Esophagus squamous epithelium (tissue), 5 donors: ENCODE results near the gene CADM2. TPM values are rescaled to one million over a fixed set of nuclear protein-coding genes. Genes with fewer than 3 reads are reported as not detected.

Source experiments
- DNase-seq: peaks from one replicate; lab custom pipeline; 2025; lab: John Stamatoyannopoulos, UW
- H3K27ac ChIP-seq, 4 donors: fragments of 200-600 bp; sonication (generic); one replicate each; pipeline ENCODE4 v1.5.1; 2016 to 2019; ENCODE audit warnings: mild to moderate bottlenecking in 1 of 4
- H3K27me3 ChIP-seq, 4 donors: fragments of 200-600 bp; sonication (generic); 1 replicate in 3 of 4; 2 replicates in 1 of 4; pipeline versions ENCODE4 v1.5.1 to v1.6.0; 2017 to 2021; ENCODE audit warnings: antibody characterized with exemption in 1 of 4
- H3K36me3 ChIP-seq, 3 donors: fragments of 200-600 bp; sonication (generic); one replicate each; pipeline ENCODE4 v1.5.1; 2016 to 2019
- H3K4me1 ChIP-seq, 3 donors: fragments of 200-600 bp; sonication (generic); one replicate each; pipeline ENCODE4 v1.5.1; 2017 to 2019
- H3K4me3 ChIP-seq, 4 donors: fragments of 200-600 bp; sonication (generic); 1 replicate in 3 of 4; 2 replicates in 1 of 4; pipeline ENCODE4 v1.5.1; 2016 to 2019; ENCODE audit warnings: mild to moderate bottlenecking in 2 of 4, moderate library complexity in 1 of 4
- H3K9me3 ChIP-seq, 3 donors: fragments of 200-600 bp; sonication (generic); one replicate each; pipeline ENCODE4 v1.5.1; 2016 to 2019
- POLR2A ChIP-seq, 4 donors: fragments of 450-650 bp; IDR thresholded peaks; one replicate each; pipeline ENCODE4 v1.6.1; 2017; ENCODE audit warnings: antibody characterized with exemption in 4 of 4, mild to moderate bottlenecking in 4 of 4, moderate library complexity in 3 of 4
- WGBS, 2 donors: methylation state at CpG; one replicate each; pipeline ENCODE4 v1.1.5; 2018; 5-methylcytosine and 5-hydroxymethylcytosine counted together
- intact Hi-C: fragments of 100-400 bp; cut with DNase I; formaldehyde crosslinking; loops from one replicate; pipeline ENCODE4 v1.15.0; 2022
- total RNA-seq, 4 donors: library from RNA; depleted of rRNA; stranded (reverse); fragments of >200 nt; gene quantifications; one replicate each; pipeline ENCODE4 v1.1.0, GENCODE V29; 2016
- TF ChIP-seq, protein P1 (sequence below), 6 experiments: fragments of 450-650 bp in 4 of 6; fragments of 200-600 bp in 2 of 6; sonication (generic) in 2 of 6; IDR thresholded peaks; one replicate each; pipeline ENCODE4 v1.5.1; 2016 to 2019; ENCODE audit warnings: antibody characterized with exemption in 6 of 6, mild to moderate bottlenecking in 4 of 6, moderate library complexity in 4 of 6
- donor health status: DM: yes; HTN: yes; CAD: no.

CADM2 gene
- total RNA-seq, 4 donors from 2014 or later: 0.08 to 0.76 (median 0.34) TPM

DNA sequence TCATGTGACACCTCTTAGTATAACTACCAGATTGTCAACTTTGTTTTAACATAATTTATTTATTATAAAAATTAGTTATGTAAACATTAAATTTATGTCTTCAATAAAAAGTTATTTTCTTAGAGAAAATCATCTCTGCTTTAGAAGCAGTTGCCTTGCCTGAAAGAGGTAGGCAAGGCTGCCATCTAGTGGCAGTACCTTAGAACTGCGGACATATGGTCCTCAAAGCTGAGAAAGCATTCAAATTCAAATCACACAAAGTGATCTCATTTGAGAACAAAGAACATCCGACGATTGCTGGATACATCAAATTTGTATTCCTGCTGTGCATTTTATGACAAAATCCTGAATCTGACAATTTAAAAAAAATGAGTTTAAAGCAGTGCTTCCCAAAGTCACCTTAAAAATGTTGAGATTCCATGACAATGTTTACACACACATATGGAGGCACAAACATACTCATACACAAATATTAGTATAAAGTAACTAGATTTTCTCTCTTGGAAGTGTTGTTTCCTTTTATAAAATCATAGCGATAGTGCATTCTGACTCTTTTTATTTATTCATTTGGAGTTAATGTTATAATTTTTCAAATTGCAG is 617.4 kb downstream of the CADM2 start:
- DNase-seq: no peak
- no peaks in the 10 kb centered on the region for H3K27me3 ChIP-seq
- intact Hi-C loops: loop anchor here (10.0 kb wide), 1 partner anchor 1031 kb away; no protein-coding TSS in a partner anchor
- no peak for TF ChIP-seq POLR2A (IDR thresholded peaks at IDR 0.05)
- TF ChIP-seq, protein P1, sequence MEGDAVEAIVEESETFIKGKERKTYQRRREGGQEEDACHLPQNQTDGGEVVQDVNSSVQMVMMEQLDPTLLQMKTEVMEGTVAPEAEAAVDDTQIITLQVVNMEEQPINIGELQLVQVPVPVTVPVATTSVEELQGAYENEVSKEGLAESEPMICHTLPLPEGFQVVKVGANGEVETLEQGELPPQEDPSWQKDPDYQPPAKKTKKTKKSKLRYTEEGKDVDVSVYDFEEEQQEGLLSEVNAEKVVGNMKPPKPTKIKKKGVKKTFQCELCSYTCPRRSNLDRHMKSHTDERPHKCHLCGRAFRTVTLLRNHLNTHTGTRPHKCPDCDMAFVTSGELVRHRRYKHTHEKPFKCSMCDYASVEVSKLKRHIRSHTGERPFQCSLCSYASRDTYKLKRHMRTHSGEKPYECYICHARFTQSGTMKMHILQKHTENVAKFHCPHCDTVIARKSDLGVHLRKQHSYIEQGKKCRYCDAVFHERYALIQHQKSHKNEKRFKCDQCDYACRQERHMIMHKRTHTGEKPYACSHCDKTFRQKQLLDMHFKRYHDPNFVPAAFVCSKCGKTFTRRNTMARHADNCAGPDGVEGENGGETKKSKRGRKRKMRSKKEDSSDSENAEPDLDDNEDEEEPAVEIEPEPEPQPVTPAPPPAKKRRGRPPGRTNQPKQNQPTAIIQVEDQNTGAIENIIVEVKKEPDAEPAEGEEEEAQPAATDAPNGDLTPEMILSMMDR (IDR thresholded peaks at IDR 0.05): peak in 5 of 6 experiments; percentile 59 to 81 (median 65)
- no peak overlapping the region for H3K27ac ChIP-seq
- no peaks in the 10 kb centered on the region for H3K36me3 ChIP-seq
- no peaks in the 10 kb centered on the region for H3K4me1 ChIP-seq
- 15 to 16% methylated on average over 4 of the region's 4 CpGs for WGBS, 2 donors
- no peak overlapping the region for H3K4me3 ChIP-seq
- no peaks in the 10 kb centered on the region for H3K9me3 ChIP-seq

DNA sequence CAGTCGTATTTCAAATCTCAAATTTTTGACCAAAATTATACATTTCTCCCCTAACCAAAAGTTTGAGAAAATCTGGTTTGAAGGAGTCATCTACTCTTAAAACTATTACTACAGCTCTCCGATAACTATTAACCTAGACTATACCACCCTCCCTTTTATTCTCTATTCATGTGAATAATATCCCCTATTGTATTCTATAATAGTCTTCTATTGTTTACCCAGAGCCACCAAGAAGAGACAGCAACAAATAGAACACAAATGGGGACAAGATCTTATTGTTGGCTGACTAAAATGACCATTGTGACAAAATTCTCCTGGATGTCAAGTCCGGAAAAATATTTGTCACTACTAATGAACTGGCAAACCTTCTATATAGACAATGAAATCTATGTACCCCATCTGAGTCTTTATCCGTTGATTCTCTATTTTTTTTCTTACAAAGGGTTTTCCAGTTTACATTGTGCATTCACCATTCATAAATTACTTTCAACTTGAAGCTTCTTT is 618.0 kb downstream of the CADM2 start:
- Histone ChIP-seq H3K27me3 (no peaks in the 10 kb centered on the region), H3K4me3 (no peak overlapping the region), H3K4me1 (no peaks in the 10 kb centered on the region), H3K27ac (no peak overlapping the region), H3K9me3 (no peaks in the 10 kb centered on the region), H3K36me3 (no peaks in the 10 kb centered on the region)
- no peak for TF ChIP-seq POLR2A (IDR thresholded peaks at IDR 0.05)
- TF ChIP-seq, protein P1 (IDR thresholded peaks at IDR 0.05): no peak
- intact Hi-C loops: loop anchor here (10.0 kb wide), 1 partner anchor 1032 kb away; no protein-coding TSS in a partner anchor
- 58 to 84% methylated on average over 4 of the region's 4 CpGs for WGBS, 2 donors
- DNase-seq: no peak

- H3K4me1 ChIP-seq: no peaks in the 10 kb centered on the region
- 79 to 82% methylated on average over 7 of the region's 7 CpGs for WGBS, 2 donors
- TF ChIP-seq, protein P1 (IDR thresholded peaks at IDR 0.05): no peak
- TF ChIP-seq POLR2A (IDR thresholded peaks at IDR 0.05): no peak
- DNase-seq: no peak
- no peak overlapping the region for H3K4me3 ChIP-seq
- H3K27ac ChIP-seq: no peak overlapping the region
- intact Hi-C loops: no loop called here
- H3K27me3 ChIP-seq: no peaks in the 10 kb centered on the region
- H3K9me3 ChIP-seq: no peaks in the 10 kb centered on the region
- no peaks in the 10 kb centered on the region for H3K36me3 ChIP-seq
These were observed 626.1 kb downstream of the CADM2 start for GRCh38 chr3:85584779-85585356.

GRCh38 chr3:85586018-85586417 is 627.2 kb downstream of the CADM2 start:
- H3K4me1 ChIP-seq: no peaks in the 10 kb centered on the region
- H3K4me3 ChIP-seq: no peak overlapping the region
- TF ChIP-seq, protein P1 (IDR thresholded peaks at IDR 0.05): no peak
- TF ChIP-seq POLR2A (IDR thresholded peaks at IDR 0.05): no peak
- H3K9me3 ChIP-seq: no peaks in the 10 kb centered on the region
- no peak for DNase-seq
- no peaks in the 10 kb centered on the region for H3K36me3 ChIP-seq
- intact Hi-C loops: no loop called here
- no peak overlapping the region for H3K27ac ChIP-seq
- no peaks in the 10 kb centered on the region for H3K27me3 ChIP-seq
- WGBS, 2 donors: 47 to 55% methylated on average over 3 of the region's 3 CpGs

- no peaks in the 10 kb centered on the region for H3K9me3 ChIP-seq
- no peak overlapping the region for H3K27ac ChIP-seq
- H3K4me1 ChIP-seq: no peaks in the 10 kb centered on the region
- no peaks in the 10 kb centered on the region for H3K36me3 ChIP-seq
- intact Hi-C loops: no loop called here
- H3K4me3 ChIP-seq: no peak overlapping the region
- H3K27me3 ChIP-seq: no peaks in the 10 kb centered on the region
- TF ChIP-seq, protein P1 (IDR thresholded peaks at IDR 0.05): no peak
- TF ChIP-seq POLR2A (IDR thresholded peaks at IDR 0.05): no peak
- WGBS, 2 donors: 51% methylated on average over 3 of the region's 3 CpGs
- DNase-seq: no peak
These were observed 630.4 kb downstream of the CADM2 start for GRCh38 chr3:85589145-85589544.
